HUDEP-2 (cell line): ENCODE data around the gene ERCC2.

Source experiments
- DNase-seq, 76 experiments: peaks; one replicate each; lab custom pipeline; 2025; ENCODE audit not compliant: unreplicated experiment in 76 of 76; lab: John Stamatoyannopoulos, UW

The ERCC2 gene

GRCh38 chr19:45306518-45307027 lies 63.8 kb downstream of the ERCC2 start:
- DNase-seq = no peak

GRCh38 chr19:45306040-45306439 lies 64.3 kb downstream of the ERCC2 start:
- no peak for DNase-seq

GRCh38 chr19:45305421-45305820 lies 65.0 kb downstream of the ERCC2 start:
- DNase-seq = no peak

DNA sequence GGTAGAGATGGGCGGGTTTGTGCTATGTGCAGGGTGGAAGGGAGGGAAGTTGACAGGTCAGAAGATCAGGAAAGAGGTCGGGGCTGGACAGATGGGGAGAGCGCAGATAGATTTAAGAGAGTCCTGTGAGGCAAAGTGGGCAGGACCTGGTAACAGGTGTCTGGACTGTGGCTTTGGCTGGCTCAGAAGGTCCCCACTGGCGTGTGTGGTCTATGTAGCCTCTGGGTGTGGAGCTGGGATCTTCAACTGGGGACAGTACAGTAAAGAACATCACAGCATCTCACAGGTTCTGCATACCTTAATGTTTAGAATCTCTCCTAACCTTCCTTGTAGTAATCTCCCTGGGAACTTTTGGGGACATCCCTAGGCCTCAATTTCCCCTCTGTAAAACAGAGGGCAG lies 65.4 kb downstream of the ERCC2 start:
- no peak for DNase-seq

DNA sequence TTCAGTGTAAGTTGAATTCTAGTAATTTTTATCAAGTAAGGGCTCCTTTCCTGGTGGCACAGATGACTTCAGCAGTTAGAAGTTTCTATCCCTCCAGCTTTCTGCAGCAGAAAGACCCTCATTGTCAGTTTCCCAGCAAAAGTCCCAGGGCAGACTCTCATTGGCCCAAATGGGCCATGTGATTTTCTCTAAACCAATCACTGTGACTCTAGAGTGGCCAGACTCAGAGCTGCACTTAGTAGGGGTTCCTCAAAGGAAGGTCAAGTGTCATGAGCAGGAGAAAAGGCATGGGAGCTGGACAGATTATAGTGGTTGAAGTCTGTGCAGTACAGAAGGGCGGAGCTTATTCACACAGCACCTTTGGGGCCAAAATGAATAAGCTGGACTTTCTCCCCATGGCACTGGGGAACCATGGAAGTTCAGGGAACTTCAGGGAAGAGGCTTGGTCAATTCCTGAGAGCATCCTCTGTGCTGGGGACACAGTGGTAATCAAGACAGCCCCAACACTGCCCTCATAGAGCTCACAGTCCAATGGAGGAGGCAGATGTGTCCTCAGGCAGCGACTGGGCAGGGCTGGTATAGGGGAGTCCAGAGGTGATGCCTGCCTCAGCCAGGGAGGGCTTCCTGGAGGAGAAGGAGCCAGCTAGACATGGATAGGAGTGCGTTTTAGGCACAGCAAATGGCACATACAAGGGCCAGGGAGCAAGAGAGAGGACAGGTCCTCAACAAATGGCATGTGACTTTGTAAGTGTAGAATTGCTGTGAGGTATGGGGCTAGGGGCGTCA lies 66.0 kb downstream of the ERCC2 start:
- no peak for DNase-seq

- no peak for DNase-seq
These were observed 66.9 kb downstream of the ERCC2 start for GRCh38 chr19:45303269-45304060.

GRCh38 chr19:45302416-45302815 lies 68.0 kb downstream of the ERCC2 start:
- DNase-seq = no peak
